Measurements from ENCODE around the gene C3orf20. TPM values are rescaled to one million over a fixed set of nuclear protein-coding genes. Genes with fewer than 3 reads are reported as not detected.

The C3orf20 gene
- total and polyA plus RNA-seq, 2 of the 4 experiments (the other 2 are of a cell fraction), result not detected

DNA sequence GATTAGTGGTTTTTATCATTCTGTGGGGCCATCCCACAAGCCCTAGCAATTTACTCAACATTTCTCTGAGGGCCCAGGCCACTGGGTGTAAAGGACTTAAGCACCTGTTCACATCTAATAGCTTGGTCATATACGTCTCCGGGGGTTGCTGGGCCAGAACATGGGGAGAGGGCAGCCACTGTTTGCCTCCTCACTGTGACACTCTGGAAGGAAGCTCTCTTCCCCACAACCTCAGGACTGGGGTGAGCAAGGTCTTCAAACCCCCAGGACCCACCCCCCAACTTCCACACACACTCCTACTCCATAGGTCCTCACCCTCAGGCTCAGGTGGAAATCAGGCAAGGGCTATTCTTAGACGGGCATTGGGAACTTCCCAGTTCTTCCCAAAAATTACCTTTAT is 28.9 kb downstream of the C3orf20 start:
- Histone ChIP-seq H3K79me1 (ENCODE audit: low read depth in 1 of 2, low read length in 2 of 2) (no peaks in the 10 kb centered on the region), H3K4me1 (ENCODE audit: control insufficient read depth, insufficient read depth, low read length) (no peaks in the 10 kb centered on the region), H3K9ac (ENCODE audit: low read depth, low read length) (no peak overlapping the region), H2BK120ac (ENCODE audit: low read depth, low read length) (no peak overlapping the region), H3K56ac (ENCODE audit: extremely low read depth, insufficient read depth, low read length) (no peak overlapping the region), H3K36me3 (ENCODE audit: control insufficient read depth, insufficient read depth, low read length) (no peaks in the 10 kb centered on the region), H3K27ac (ENCODE audit: insufficient read depth, low read length) (no peak overlapping the region), H3K23ac (ENCODE audit: low read depth, low read length) (no peak overlapping the region), H3K4ac (ENCODE audit: low read depth, low read length) (no peak overlapping the region), H4K5ac (ENCODE audit: low read depth, low read length) (no peak overlapping the region), H4K8ac (ENCODE audit: low read depth in 2 of 2, low read length in 2 of 2) (no peak overlapping the region), H3K9me3 (ENCODE audit: control insufficient read depth, insufficient read depth, low read length) (no peaks in the 10 kb centered on the region), H4K20me1 (ENCODE audit: insufficient read depth, low read length) (no peaks in the 10 kb centered on the region), H2AFZ (replicated peaks; ENCODE audit: low read length, poor library complexity) (no peak overlapping the region), H2AK9ac (replicated peaks; ENCODE audit: low read depth, low read length, poor library complexity) (no peak overlapping the region), H2AK5ac (ENCODE audit: low read depth, low read length) (no peak overlapping the region), H2BK15ac (ENCODE audit: low read depth, low read length) (no peak overlapping the region), H3K14ac (replicated peaks; ENCODE audit: low read depth, low read length) (no peak overlapping the region), H3K4me3 (ENCODE audit: insufficient read depth, low read depth, low read length) (no peak overlapping the region), H4K91ac (ENCODE audit: insufficient read depth, low read depth, low read length) (no peak overlapping the region), H2BK5ac (ENCODE audit: low read depth, low read length, poor library complexity, severe bottlenecking) (no peak overlapping the region), H3K9me1 (ENCODE audit: insufficient read depth, low read length) (no peaks in the 10 kb centered on the region), H2BK20ac (ENCODE audit: low read depth, low read length) (no peak overlapping the region), H3K27me3 (ENCODE audit: control insufficient read depth, insufficient read depth, low read length) (peaks cover 4% of the 10 kb centered on the region), H3K18ac (ENCODE audit: low read depth, low read length) (no peak overlapping the region), H3K4me2 (ENCODE audit: low read depth, low read length) (no peak overlapping the region)
- ATAC-seq (ENCODE audit: low read depth), result no peak
- intact Hi-C loops (cut with micrococcal nuclease) (no loop called here), in situ Hi-C loops (cut with MboI; ENCODE audit: low sequenced_read_pairs) (no loop called here), dilution Hi-C loops (cut with HindIII; ENCODE audit: low sequenced_read_pairs, unreplicated experiment) (no loop called here)
- CTCF ChIA-PET, result interaction anchor here (1.5 kb wide), 1 partner anchor 16 kb away, joined by 4 read pairs; no protein-coding TSS in a partner anchor
- no CpG with 5 or more reads among the region's 3 CpGs for WGBS, 2 experiments (ENCODE audit: extremely low coverage in 2 of 2, insufficient read length in 1 of 2)
- DNase-seq, result no peak
- no TSS peak for BruUV-seq (replicated peaks)
- POLR2A ChIA-PET (ENCODE audit: unreplicated experiment), result no interaction called here
- TF ChIP-seq RAD21 (IDR thresholded peaks at IDR 0.05; ENCODE audit: low read length) (no peak), POLR2A (IDR thresholded peaks at IDR 0.05; ENCODE audit: low read depth, low read length) (no peak), RFX5 (IDR thresholded peaks at IDR 0.05; ENCODE audit: low read depth, low read length) (no peak), MAFK (IDR thresholded peaks at IDR 0.05; ENCODE audit: low read depth, low read length) (no peak), FOS (IDR thresholded peaks at IDR 0.05; ENCODE audit: low read depth, low read length) (no peak), NFE2L2 (IDR thresholded peaks at IDR 0.05; ENCODE audit: low read depth, low read length) (no peak), BHLHE40 (IDR thresholded peaks at IDR 0.05; ENCODE audit: low read depth, low read length) (no peak), MXI1 (IDR thresholded peaks at IDR 0.05; ENCODE audit: borderline replicate concordance, low read depth, low read length) (no peak), SMC3 (IDR thresholded peaks at IDR 0.05; ENCODE audit: low read depth, low read length) (no peak), CHD1 (IDR thresholded peaks at IDR 0.05; ENCODE audit: low read depth, low read length) (no peak), CEBPB (IDR thresholded peaks at IDR 0.05; ENCODE audit: low read depth, low read length) (no peak), RCOR1 (IDR thresholded peaks at IDR 0.05; ENCODE audit: insufficient replicate concordance, low read length) (no peak), MAZ (IDR thresholded peaks at IDR 0.05; ENCODE audit: borderline replicate concordance, low read depth, low read length) (no peak)
- TF ChIP-seq, protein P1, sequence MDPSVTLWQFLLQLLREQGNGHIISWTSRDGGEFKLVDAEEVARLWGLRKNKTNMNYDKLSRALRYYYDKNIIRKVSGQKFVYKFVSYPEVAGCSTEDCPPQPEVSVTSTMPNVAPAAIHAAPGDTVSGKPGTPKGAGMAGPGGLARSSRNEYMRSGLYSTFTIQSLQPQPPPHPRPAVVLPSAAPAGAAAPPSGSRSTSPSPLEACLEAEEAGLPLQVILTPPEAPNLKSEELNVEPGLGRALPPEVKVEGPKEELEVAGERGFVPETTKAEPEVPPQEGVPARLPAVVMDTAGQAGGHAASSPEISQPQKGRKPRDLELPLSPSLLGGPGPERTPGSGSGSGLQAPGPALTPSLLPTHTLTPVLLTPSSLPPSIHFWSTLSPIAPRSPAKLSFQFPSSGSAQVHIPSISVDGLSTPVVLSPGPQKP (IDR thresholded peaks at IDR 0.05; ENCODE audit: borderline replicate concordance, low read depth, low read length), result no peak
- TF ChIP-seq, protein P2, sequence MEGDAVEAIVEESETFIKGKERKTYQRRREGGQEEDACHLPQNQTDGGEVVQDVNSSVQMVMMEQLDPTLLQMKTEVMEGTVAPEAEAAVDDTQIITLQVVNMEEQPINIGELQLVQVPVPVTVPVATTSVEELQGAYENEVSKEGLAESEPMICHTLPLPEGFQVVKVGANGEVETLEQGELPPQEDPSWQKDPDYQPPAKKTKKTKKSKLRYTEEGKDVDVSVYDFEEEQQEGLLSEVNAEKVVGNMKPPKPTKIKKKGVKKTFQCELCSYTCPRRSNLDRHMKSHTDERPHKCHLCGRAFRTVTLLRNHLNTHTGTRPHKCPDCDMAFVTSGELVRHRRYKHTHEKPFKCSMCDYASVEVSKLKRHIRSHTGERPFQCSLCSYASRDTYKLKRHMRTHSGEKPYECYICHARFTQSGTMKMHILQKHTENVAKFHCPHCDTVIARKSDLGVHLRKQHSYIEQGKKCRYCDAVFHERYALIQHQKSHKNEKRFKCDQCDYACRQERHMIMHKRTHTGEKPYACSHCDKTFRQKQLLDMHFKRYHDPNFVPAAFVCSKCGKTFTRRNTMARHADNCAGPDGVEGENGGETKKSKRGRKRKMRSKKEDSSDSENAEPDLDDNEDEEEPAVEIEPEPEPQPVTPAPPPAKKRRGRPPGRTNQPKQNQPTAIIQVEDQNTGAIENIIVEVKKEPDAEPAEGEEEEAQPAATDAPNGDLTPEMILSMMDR (conservative IDR thresholded peaks at IDR 0.05; ENCODE audit: low read depth, low read length), result no peak
- TF ChIP-seq, protein P3, sequence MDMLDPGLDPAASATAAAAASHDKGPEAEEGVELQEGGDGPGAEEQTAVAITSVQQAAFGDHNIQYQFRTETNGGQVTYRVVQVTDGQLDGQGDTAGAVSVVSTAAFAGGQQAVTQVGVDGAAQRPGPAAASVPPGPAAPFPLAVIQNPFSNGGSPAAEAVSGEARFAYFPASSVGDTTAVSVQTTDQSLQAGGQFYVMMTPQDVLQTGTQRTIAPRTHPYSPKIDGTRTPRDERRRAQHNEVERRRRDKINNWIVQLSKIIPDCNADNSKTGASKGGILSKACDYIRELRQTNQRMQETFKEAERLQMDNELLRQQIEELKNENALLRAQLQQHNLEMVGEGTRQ (IDR thresholded peaks at IDR 0.05; ENCODE audit: low read depth, low read length), result no peak
